ENCODE results near the gene CFAP54.

GRCh38 chr12:96821592-96821991 lies 332.2 kb downstream of the CFAP54 start:
- TF ChIP-seq CTCF (IDR thresholded peaks at IDR 0.05) = no peak
- no peak for TF ChIP-seq EP300 (IDR thresholded peaks at IDR 0.05)
- no peak for TF ChIP-seq USF2 (IDR thresholded peaks at IDR 0.05)
